SU-DHL-6 (cell line): Measurements from ENCODE around the gene CCND2.

Experiments
- H2AFZ ChIP-seq: fragments of 200-600 bp; sonication (generic); 2 replicates; pipeline ENCODE4 v1.6.1; 2014; ENCODE audit warnings: low read depth, mild to moderate bottlenecking, moderate library complexity, mixed read lengths, antibody characterized with exemption, low read length; ENCODE audit not compliant: severe bottlenecking
- H3F3A ChIP-seq: fragments of 200-600 bp; shearing (Covaris generic); 2 replicates; pipeline ENCODE4 v1.6.0; 2016; ENCODE audit warnings: antibody characterized with exemption, mild to moderate bottlenecking; ENCODE audit not compliant: insufficient read depth
- H3K27ac ChIP-seq: fragments of 200-600 bp; sonication (generic); 2 replicates; pipeline ENCODE4 v1.5.1; 2016; ENCODE audit warnings: low read depth, mild to moderate bottlenecking, low read length, moderate library complexity, mixed read lengths
- H3K27me3 ChIP-seq: fragments of 200-600 bp; sonication (generic), shearing (Covaris generic); 2 replicates; pipeline ENCODE4 v1.6.0; 2014; ENCODE audit warnings: mild to moderate bottlenecking, low read length
- H3K36me3 ChIP-seq: fragments of 200-600 bp; sonication (generic); 2 replicates; pipeline ENCODE4 v1.6.1; 2014; ENCODE audit warnings: mild to moderate bottlenecking, low read length, mixed read lengths
- H3K4me2 ChIP-seq: fragments of 300-600, 200-600 bp; shearing (Covaris generic), sonication (generic); 2 replicates; pipeline ENCODE4 v1.6.0; 2014; ENCODE audit warnings: low read length, low read depth, mild to moderate bottlenecking; ENCODE audit not compliant: poor library complexity, severe bottlenecking
- H3K4me3 ChIP-seq: fragments of 200-600 bp; sonication (generic); 2 replicates; pipeline ENCODE4 v1.5.1; 2014; ENCODE audit warnings: antibody characterized with exemption, low read length, mild to moderate bottlenecking, mixed read lengths; ENCODE audit not compliant: insufficient read depth, poor library complexity, severe bottlenecking
- H3K79me2 ChIP-seq: fragments of 200-600 bp; sonication (generic); 2 replicates; pipeline ENCODE4 v1.6.1; 2014; ENCODE audit warnings: mild to moderate bottlenecking, low read length, moderate library complexity; ENCODE audit not compliant: insufficient read depth
- H3K9ac ChIP-seq: fragments of 200-600 bp; sonication (generic); 2 replicates; pipeline ENCODE4 v1.7.0; 2014; ENCODE audit warnings: mild to moderate bottlenecking, low read length
- H3K9me2 ChIP-seq: fragments of 200-600 bp; sonication (generic); replicated peaks from 2 replicates; pipeline ENCODE4 v1.6.1; 2014; ENCODE audit warnings: low read length; ENCODE audit not compliant: insufficient read depth
- H3K9me3 ChIP-seq: fragments of 200-600 bp; sonication (generic); 2 replicates; pipeline ENCODE4 v1.6.1; 2014; ENCODE audit warnings: low read length, mixed read lengths; ENCODE audit not compliant: insufficient read depth
- H4K20me1 ChIP-seq: fragments of 200-600 bp; sonication (generic); 2 replicates; pipeline ENCODE4 v1.6.1; 2014; ENCODE audit warnings: low read depth, mild to moderate bottlenecking, antibody characterized with exemption, low read length, moderate library complexity, mixed read lengths
- EZH2phosphoT487 ChIP-seq: fragments of 200-600 bp; sonication (generic), shearing (Covaris generic); conservative IDR thresholded peaks from 2 replicates; pipeline ENCODE4 v1.6.1; 2018; ENCODE audit warnings: mild to moderate bottlenecking, antibody characterized with exemption, low read length, moderate library complexity, mixed read lengths
- TF ChIP-seq, protein P1 (sequence below): fragments of 200-600 bp; sonication (generic); IDR thresholded peaks from one replicate; pipeline ENCODE4 v1.5.1; 2017; ENCODE audit warnings: antibody characterized with exemption, mild to moderate bottlenecking, low read length, moderate library complexity; ENCODE audit not compliant: insufficient read depth, poor library complexity, severe bottlenecking

CCND2 gene

DNA sequence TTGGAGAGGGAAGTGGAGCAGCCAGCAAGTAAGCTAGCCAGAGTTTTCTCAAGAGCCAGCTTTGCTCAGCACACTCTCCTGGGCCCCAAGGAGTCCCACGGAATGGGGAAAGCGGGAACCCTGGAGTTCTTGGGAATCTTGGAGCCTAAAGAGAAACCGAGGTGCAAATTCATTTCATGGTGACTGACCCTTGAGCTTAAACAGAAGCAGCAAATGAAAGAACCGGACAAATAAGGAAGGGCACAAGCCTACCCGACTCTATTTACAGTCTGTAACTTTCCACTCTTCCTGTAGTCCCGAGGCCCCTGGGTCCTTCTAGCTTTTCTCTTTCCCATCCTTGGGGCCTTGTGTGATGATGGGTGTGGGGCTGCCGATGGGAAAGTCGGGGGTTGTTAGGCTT, 29.3 kb downstream of the CCND2 start:
- Histone ChIP-seq H4K20me1 (no peaks in the 10 kb centered on the region), H3K9me3 (no peaks in the 10 kb centered on the region), H3K27ac (no peak overlapping the region), H3K9ac (no peak overlapping the region), H3K79me2 (no peaks in the 10 kb centered on the region), H2AFZ (no peak overlapping the region), H3K36me3 (no peaks in the 10 kb centered on the region), H3F3A (no peaks in the 10 kb centered on the region), H3K4me3 (no peak overlapping the region), H3K27me3 (no peaks in the 10 kb centered on the region), H3K9me2 (no peaks in the 10 kb centered on the region), H3K4me2 (no peak overlapping the region)
- TF ChIP-seq, protein P1, sequence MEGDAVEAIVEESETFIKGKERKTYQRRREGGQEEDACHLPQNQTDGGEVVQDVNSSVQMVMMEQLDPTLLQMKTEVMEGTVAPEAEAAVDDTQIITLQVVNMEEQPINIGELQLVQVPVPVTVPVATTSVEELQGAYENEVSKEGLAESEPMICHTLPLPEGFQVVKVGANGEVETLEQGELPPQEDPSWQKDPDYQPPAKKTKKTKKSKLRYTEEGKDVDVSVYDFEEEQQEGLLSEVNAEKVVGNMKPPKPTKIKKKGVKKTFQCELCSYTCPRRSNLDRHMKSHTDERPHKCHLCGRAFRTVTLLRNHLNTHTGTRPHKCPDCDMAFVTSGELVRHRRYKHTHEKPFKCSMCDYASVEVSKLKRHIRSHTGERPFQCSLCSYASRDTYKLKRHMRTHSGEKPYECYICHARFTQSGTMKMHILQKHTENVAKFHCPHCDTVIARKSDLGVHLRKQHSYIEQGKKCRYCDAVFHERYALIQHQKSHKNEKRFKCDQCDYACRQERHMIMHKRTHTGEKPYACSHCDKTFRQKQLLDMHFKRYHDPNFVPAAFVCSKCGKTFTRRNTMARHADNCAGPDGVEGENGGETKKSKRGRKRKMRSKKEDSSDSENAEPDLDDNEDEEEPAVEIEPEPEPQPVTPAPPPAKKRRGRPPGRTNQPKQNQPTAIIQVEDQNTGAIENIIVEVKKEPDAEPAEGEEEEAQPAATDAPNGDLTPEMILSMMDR, result no peak
- TF ChIP-seq EZH2phosphoT487, result no peak

GRCh38 chr12:4303750-4304149, 30.2 kb downstream of the CCND2 start:
- no peaks in the 10 kb centered on the region for H3F3A ChIP-seq
- H4K20me1 ChIP-seq, result no peaks in the 10 kb centered on the region
- H3K79me2 ChIP-seq, result no peaks in the 10 kb centered on the region
- H3K9me2 ChIP-seq, result no peaks in the 10 kb centered on the region
- no peak overlapping the region for H2AFZ ChIP-seq
- H3K9me3 ChIP-seq, result no peaks in the 10 kb centered on the region
- H3K27ac ChIP-seq, result no peak overlapping the region
- H3K9ac ChIP-seq, result no peak overlapping the region
- no peak overlapping the region for H3K4me2 ChIP-seq
- no peak overlapping the region for H3K4me3 ChIP-seq
- TF ChIP-seq, protein P1, result no peak
- no peak for TF ChIP-seq EZH2phosphoT487
- no peaks in the 10 kb centered on the region for H3K36me3 ChIP-seq
- no peaks in the 10 kb centered on the region for H3K27me3 ChIP-seq

DNA sequence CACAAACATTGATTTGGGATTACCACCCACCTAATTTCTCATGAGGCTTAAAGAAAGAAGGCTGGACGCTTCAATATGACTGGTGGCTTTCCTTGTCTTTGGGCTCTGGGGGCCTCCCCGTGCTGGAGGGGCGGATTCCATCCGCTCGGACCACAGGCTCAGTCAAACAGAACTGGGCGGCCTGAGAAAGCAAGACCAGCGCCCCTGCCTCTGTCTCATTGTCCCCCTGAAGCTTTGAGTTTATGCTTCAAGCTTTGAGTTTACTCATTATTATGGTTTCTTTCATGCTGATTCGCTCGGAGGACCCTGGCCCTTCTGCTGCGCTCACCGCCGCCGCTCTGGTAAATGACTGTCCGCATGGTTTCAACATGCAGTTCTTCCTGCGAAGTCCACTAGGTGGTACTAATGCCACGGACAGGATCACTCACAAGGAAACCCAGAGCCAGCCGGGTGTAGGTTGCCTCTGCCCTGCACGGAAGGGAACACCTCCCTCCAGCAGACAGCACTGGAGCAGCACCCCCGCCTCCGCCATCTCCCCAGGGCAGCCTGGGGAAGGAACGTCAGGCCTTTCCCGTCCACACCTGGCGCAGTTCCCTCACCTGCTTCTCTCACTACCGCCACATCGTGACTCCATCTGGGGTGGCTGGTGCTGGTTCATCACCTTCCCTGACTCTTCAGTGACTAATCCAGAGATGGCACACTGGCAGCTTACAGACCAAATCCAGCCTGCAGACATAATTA, 34.2 kb downstream of the CCND2 start:
- H3K27me3 ChIP-seq, result no peaks in the 10 kb centered on the region
- no peaks in the 10 kb centered on the region for H3K9me2 ChIP-seq
- H3K4me2 ChIP-seq, result no peak overlapping the region
- H3K4me3 ChIP-seq, result no peak overlapping the region
- no peak overlapping the region for H3K9ac ChIP-seq
- no peaks in the 10 kb centered on the region for H3K79me2 ChIP-seq
- H3K36me3 ChIP-seq, result no peaks in the 10 kb centered on the region
- no peaks in the 10 kb centered on the region for H3K9me3 ChIP-seq
- no peaks in the 10 kb centered on the region for H3F3A ChIP-seq
- no peak overlapping the region for H2AFZ ChIP-seq
- no peak overlapping the region for H3K27ac ChIP-seq
- no peak for TF ChIP-seq EZH2phosphoT487
- TF ChIP-seq, protein P1, result peak; percentile 19
- H4K20me1 ChIP-seq, result no peaks in the 10 kb centered on the region
